Esophagus muscularis mucosa (tissue), 3 donors: ENCODE results near the gene METAP1.

ENCODE experiments used
- POLR2A ChIP-seq: fragments of 450-650 bp; IDR thresholded peaks from one replicate; pipeline ENCODE4 v1.6.1; 2017; ENCODE audit warnings: antibody characterized with exemption, moderate library complexity, mild to moderate bottlenecking, low read depth
- POLR2AphosphoS5 ChIP-seq, 2 donors: sonication (generic); formaldehyde crosslinking; IDR thresholded peaks; one replicate each; pipeline ENCODE4 v1.6.1; 2017; ENCODE audit warnings: antibody characterized with exemption in 2 of 2
- TF ChIP-seq, protein P1 (sequence below), 3 experiments: fragments of 200-600 bp in 2 of 3; fragments of 450-650 bp in 1 of 3; sonication (generic) in 2 of 3; IDR thresholded peaks; one replicate each; pipeline ENCODE4 v1.5.1; 2017 to 2019; ENCODE audit warnings: antibody characterized with exemption in 3 of 3, mild to moderate bottlenecking in 2 of 3, moderate library complexity in 1 of 3

DNA sequence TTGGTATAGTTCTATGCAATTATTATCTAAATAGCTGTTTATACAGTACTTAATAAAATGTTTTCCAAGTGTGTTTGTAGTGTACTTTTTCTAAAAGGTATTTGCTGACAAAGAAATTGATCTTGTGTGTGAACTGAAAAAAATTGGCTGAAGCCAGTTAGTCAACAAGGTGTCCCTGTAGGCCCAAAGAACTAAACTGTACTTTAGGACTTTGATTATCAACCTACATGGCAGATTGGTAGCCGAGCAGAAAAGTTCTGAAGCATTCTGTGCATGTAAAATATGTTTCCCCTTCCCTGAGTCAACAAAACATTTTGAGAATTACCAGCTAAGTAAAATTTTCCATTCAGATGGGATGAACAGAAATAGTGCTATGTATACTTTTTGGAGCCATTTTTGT lies 72.1 kb downstream of the METAP1 start:
- TF ChIP-seq, protein P1, sequence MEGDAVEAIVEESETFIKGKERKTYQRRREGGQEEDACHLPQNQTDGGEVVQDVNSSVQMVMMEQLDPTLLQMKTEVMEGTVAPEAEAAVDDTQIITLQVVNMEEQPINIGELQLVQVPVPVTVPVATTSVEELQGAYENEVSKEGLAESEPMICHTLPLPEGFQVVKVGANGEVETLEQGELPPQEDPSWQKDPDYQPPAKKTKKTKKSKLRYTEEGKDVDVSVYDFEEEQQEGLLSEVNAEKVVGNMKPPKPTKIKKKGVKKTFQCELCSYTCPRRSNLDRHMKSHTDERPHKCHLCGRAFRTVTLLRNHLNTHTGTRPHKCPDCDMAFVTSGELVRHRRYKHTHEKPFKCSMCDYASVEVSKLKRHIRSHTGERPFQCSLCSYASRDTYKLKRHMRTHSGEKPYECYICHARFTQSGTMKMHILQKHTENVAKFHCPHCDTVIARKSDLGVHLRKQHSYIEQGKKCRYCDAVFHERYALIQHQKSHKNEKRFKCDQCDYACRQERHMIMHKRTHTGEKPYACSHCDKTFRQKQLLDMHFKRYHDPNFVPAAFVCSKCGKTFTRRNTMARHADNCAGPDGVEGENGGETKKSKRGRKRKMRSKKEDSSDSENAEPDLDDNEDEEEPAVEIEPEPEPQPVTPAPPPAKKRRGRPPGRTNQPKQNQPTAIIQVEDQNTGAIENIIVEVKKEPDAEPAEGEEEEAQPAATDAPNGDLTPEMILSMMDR (IDR thresholded peaks at IDR 0.05) = no peak
- TF ChIP-seq POLR2A (no peak), POLR2AphosphoS5 (IDR thresholded peaks at IDR 0.05) (no peak)
